22Rv1 (cell line): ENCODE results near the gene CD320.
"Not testable (repeated sequence)": the region's sequence is repeated elsewhere in the genome, so short reads cannot be mapped to it uniquely, and the experiment has no call there.

Experiments
- H3K27ac ChIP-seq: fragments of 450-650 bp; 2 replicates; pipeline ENCODE4 v1.5.1; 2017
- CTCF ChIP-seq: fragments of 450-650 bp; IDR thresholded peaks from 2 replicates; pipeline ENCODE4 v1.5.1; 2017; ENCODE audit warnings: mild to moderate bottlenecking
- ZFX ChIP-seq: fragments of 450-650 bp; IDR thresholded peaks from 2 replicates; pipeline ENCODE4 v1.6.1; 2017; ENCODE audit warnings: antibody characterized with exemption, borderline replicate concordance

Gene CD320

DNA sequence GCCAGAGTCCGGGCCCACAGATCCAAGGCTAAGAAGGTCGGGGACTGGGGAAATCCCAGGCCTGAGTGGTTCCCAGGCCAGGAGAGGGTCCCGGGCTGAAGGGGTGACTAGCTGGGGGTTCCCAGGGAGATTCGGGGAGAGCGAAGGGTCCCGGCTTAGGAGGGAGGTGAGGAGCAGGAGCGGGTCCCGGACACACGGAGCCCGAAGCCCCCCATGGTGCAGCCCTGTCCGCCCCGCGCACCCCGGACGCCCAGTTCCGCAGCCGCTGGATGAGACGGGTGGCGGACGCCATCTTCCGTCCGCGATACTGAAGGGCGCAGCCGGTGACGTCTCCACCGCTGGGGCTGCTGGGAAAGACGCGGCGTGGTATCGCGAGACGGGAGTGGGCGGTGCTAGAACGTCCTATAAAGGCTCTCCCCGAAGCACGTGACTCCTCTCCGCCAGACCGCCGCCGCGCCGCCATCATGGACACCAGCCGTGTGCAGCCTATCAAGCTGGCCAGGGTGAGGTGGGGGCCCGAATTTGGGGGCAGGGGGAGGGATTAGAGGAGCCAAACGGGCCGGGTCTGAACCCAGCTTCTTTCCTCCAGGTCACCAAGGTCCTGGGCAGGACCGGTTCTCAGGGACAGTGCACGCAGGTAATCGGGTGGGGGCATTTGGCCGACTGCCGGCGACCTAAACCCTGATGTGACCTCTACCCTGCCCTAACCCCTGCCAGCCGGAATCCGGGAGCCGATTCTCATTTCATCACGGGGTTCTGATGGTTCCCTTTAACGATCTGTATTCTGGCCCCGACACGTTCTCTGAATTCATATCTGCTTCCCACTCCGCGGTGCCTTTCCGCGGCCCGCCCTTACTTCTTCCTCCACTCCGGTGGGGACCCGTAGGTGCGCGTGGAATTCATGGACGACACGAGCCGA lies 13.2 kb upstream of the CD320 start, which contains the start of the genes NDUFA7 and RPS28:
NDUFA7 (minus strand) TSS at position 309 of the 919 bp plus-strand sequence; CDS start at position 292, 17 bp downstream.
RPS28 (plus strand) TSS at position 430 of the 919 bp plus-strand sequence; CDS start at position 465, 35 bp downstream.
- peak within 1 kb of the TSS; percentile 85 for H3K27ac ChIP-seq

DNA sequence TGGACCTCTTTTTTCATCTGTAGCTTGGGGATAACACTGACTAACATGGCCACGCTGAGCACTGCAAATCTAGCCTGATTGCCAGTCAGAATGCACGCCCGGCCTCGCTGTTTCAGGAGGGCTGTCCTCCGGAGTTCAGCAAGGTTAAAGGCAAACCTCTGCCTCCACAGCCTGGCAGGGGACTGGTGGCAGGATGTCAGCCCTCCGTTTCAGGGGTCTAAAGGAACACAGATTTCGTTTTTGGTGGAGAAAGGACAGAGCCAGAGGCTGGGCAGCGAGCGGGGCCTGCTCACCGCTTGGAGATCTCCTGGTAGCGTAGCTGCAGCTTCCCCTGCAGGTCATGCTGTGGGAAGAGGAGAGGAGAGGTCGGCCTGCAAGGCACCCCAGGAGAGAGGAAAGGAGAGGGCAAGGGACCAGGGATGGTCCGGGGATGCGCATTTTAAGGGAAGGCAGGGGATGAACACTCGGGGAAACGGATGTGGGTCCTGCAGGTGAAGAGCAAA lies 12.5 kb upstream of the CD320 start:
- no peak for TF ChIP-seq CTCF
- H3K27ac ChIP-seq: peak overlapping the region; percentile 85

More for the DNA sequence above, 13.2 kb upstream of the CD320 start, which contains the start of the genes NDUFA7 and RPS28:
- TF ChIP-seq CTCF: peak; percentile 31
- no peak for TF ChIP-seq ZFX

DNA sequence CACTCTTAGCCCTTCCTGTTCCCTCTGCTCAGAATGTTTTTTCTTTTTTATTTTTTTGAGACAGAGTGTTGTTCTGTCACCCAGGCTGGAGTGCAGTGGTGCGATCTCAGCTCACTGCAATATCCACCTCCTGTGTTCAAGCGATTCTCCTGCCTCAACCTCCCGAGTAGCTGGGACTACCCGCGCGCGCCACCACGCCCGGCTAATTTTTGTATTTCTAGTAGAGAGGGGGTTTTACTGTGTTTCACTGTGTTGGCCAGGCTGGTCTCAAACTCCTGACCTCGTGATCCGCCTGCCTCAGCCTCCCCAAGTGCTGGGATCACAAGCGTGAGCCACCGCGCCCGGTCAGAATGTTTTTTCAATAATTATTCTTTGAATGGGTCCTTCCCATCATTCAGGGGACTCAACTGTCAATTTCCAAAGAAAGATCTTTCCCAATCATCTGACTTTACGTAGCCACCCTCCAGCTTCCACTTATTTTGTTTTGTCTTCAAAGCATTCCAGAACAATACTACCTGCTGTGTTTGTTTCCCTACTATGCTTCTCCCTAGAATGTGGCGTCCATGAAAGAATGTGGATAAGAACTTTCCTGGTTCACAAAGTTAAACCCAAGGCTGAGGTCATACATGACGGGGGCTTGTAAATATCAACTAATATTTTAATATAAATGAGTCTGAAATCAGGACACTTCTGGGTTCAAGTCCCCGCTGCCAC lies 11.8 kb upstream of the CD320 start:
- TF ChIP-seq CTCF: no peak
- TF ChIP-seq ZFX: no peak
- peak overlapping the region; percentile 85 for H3K27ac ChIP-seq

GRCh38 chr19:8318835-8319234 lies 10.7 kb upstream of the CD320 start:
- H3K27ac ChIP-seq: not testable (repeated sequence)

GRCh38 chr19:8316351-8317125 lies 8.4 kb upstream of the CD320 start:
- no peak for TF ChIP-seq ZFX
- no peak for TF ChIP-seq CTCF
- no peak overlapping the region for H3K27ac ChIP-seq

GRCh38 chr19:8314981-8315640 lies 7.0 kb upstream of the CD320 start:
- H3K27ac ChIP-seq: not testable (repeated sequence)

- peak overlapping the region; percentile 93 for H3K27ac ChIP-seq
- TF ChIP-seq ZFX: no peak
- no peak for TF ChIP-seq CTCF
Observed at GRCh38 chr19:8311461-8312260, 3.5 kb upstream of the CD320 start.
